T-cell (primary cell): ENCODE results near the gene TMEM181. TPM values are rescaled to one million over a fixed set of nuclear protein-coding genes. Genes with fewer than 3 reads are reported as not detected.

Experiments
- ATAC-seq, 4 experiments: fragments of 200-7000 bp in 3 of 4; fragments of 150-1000 bp in 1 of 4; cut with Tn5 transposase; replicated peaks in 1 of 4; 1 replicate in 3 of 4; 2 replicates in 1 of 4; pipeline ENCODE4 v1.10.0; 2021; ENCODE audit warnings: moderate library complexity in 3 of 4, mild to moderate bottlenecking in 2 of 4, moderate number of reproducible peaks in 1 of 4
- CTCF ChIA-PET, 2 donors: fragments of 300-600 bp; sonication (Branson Sonifier 250); formaldehyde crosslinking; loops; one replicate each; lab custom pipeline; 2022; ENCODE audit warnings: antibody characterized with exemption in 2 of 2; lab: Charles Lee
- POLR2A ChIA-PET, 2 donors: fragments of 300-600 bp; sonication (Branson Sonifier 250); formaldehyde crosslinking; loops; one replicate each; lab custom pipeline; 2022; ENCODE audit warnings: antibody characterized with exemption in 2 of 2; lab: Charles Lee
- DNase-seq, 35 experiments: peaks; one replicate each; pipeline versions ENCODE4 v3.0.0 to v3.0.0-alpha.2; 2013 to 2023
- H3K27ac ChIP-seq: one replicate; pipeline ENCODE4 v1.5.1; 2013; ENCODE audit warnings: low read length
- H3K27me3 ChIP-seq, 2 experiments: replicated peaks in 1 of 2; 1 replicate in 1 of 2; 2 replicates in 1 of 2; pipeline versions ENCODE4 v1.6.1 to v1.7.0; 2013; ENCODE audit warnings: low read length in 1 of 2, mixed read lengths in 1 of 2; ENCODE audit not compliant: control insufficient read depth in 2 of 2, insufficient read depth in 2 of 2; ENCODE audit errors: extremely low read depth in 1 of 2
- H3K36me3 ChIP-seq, 2 donors: 1 replicate in 1 of 2; 2 replicates in 1 of 2; pipeline versions ENCODE4 v1.6.1 to v1.7.0; 2013; ENCODE audit warnings: low read length in 1 of 2; ENCODE audit not compliant: control insufficient read depth in 2 of 2, insufficient read depth in 1 of 2; ENCODE audit errors: extremely low read depth in 1 of 2
- H3K4me1 ChIP-seq, 2 experiments: 1 replicate in 1 of 2; 2 replicates in 1 of 2; pipeline versions ENCODE4 v1.6.1 to v1.7.0; 2013; ENCODE audit warnings: low read length in 2 of 2, mixed read lengths in 1 of 2; ENCODE audit not compliant: insufficient read depth in 2 of 2, control insufficient read depth in 1 of 2; ENCODE audit errors: extremely low read depth in 1 of 2
- H3K4me3 ChIP-seq, 2 donors: 1 replicate in 1 of 2; 2 replicates in 1 of 2; pipeline versions ENCODE4 v1.5.1 to v1.7.0; 2013; ENCODE audit warnings: mild to moderate bottlenecking in 2 of 2, low read length in 1 of 2, moderate library complexity in 1 of 2; ENCODE audit not compliant: control insufficient read depth in 1 of 2; ENCODE audit errors: extremely low read depth in 1 of 2
- H3K9me3 ChIP-seq: 2 replicates; pipeline ENCODE4 v1.7.0; 2013
- H3K27ac Mint-ChIP-seq, 2 donors: one replicate each; pipeline ENCODE4 v1.8.0; 2020 to 2021; ENCODE audit warnings: mild to moderate bottlenecking in 2 of 2, mixed read lengths in 2 of 2
- H3K27me3 Mint-ChIP-seq, 2 donors: one replicate each; pipeline ENCODE4 v1.8.0; 2021 to 2022; ENCODE audit warnings: mixed read lengths in 2 of 2
- H3K36me3 Mint-ChIP-seq: one replicate; pipeline ENCODE4 v1.8.0; 2021; ENCODE audit warnings: mixed read lengths
- H3K4me1 Mint-ChIP-seq, 3 donors: one replicate each; pipeline ENCODE4 v1.8.0; 2020 to 2022; ENCODE audit warnings: mixed read lengths in 3 of 3, mild to moderate bottlenecking in 1 of 3
- H3K4me3 Mint-ChIP-seq, 3 donors: one replicate each; pipeline ENCODE4 v1.8.0; 2020 to 2022; ENCODE audit warnings: mild to moderate bottlenecking in 3 of 3, mixed read lengths in 3 of 3, moderate library complexity in 3 of 3
- H3K9me3 Mint-ChIP-seq, 3 donors: one replicate each; pipeline ENCODE4 v1.8.0; 2020 to 2022; ENCODE audit warnings: mixed read lengths in 3 of 3
- WGBS: methylation state at CpG from one replicate; pipeline ENCODE4 v1.1.5; 2013; ENCODE audit warnings: missing lambda C conversion rate; ENCODE audit not compliant: insufficient coverage; 5-methylcytosine and 5-hydroxymethylcytosine counted together
- total RNA-seq, 35 experiments: library from RNA in 6 of 35; stranded (reverse) in 6 of 35; fragments of 120-200 nt in 1 of 35; gene quantifications; one replicate each; pipeline versions ENCODE4 v1.2.1 to v1.2.4 and lab custom pipeline; 2013 to 2026

Gene TMEM181
- total RNA-seq, 5 donors from 2014 or later (not counting 1 experiment from before 2014, with no cell fraction given), result 15.9 to 21.5 (median 19.9) TPM

DNA sequence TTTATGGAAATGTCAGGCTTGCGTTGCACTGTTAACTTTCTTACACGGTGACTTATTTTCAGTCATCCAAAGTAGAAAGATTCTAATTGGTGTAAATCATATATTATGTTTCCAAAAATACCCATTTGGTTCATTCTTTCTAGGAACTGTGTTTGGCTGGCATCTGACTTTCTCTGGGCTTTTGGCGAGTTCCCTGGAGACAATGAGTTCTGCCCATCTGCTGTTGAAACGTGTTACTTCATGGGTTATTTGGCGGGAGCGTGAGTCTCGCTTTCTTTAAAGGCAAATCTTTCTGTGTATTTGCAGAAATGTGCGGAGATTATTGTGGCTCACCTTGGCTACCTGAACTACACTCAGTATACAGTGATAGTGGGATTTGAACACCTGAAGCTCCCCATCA, 29.5 kb downstream of the TMEM181 start:
- H3K36me3 ChIP-seq, result peaks cover 26 to 88% of the 10 kb centered on the region in 2 donors
- Mint-ChIP-seq H3K9me3 (no peaks in the 10 kb centered on the region), H3K36me3 (peaks cover 72% of the 10 kb centered on the region), H3K4me1 (peaks cover 0 to 2% (median 0%) of the 10 kb centered on the region in 3 donors), H3K4me3 (no peak overlapping the region), H3K27me3 (no peaks in the 10 kb centered on the region), H3K27ac (no peak overlapping the region)
- H3K4me3 ChIP-seq, result no peak overlapping the region
- H3K27me3 ChIP-seq, result no peaks in the 10 kb centered on the region
- ATAC-seq (no peak), DNase-seq (no peak)
- H3K27ac ChIP-seq, result no peak overlapping the region
- 100% methylated on average over 1 of the region's 8 CpGs for WGBS
- H3K9me3 ChIP-seq, result no peaks in the 10 kb centered on the region
- no peaks in the 10 kb centered on the region for H3K4me1 ChIP-seq
- ChIA-PET CTCF (interaction anchor here in 1 of 2 donors (1.1 kb wide), 1 partner anchor 13 kb away, joined by 3 read pairs; no protein-coding TSS in a partner anchor), POLR2A (no interaction called here)

DNA sequence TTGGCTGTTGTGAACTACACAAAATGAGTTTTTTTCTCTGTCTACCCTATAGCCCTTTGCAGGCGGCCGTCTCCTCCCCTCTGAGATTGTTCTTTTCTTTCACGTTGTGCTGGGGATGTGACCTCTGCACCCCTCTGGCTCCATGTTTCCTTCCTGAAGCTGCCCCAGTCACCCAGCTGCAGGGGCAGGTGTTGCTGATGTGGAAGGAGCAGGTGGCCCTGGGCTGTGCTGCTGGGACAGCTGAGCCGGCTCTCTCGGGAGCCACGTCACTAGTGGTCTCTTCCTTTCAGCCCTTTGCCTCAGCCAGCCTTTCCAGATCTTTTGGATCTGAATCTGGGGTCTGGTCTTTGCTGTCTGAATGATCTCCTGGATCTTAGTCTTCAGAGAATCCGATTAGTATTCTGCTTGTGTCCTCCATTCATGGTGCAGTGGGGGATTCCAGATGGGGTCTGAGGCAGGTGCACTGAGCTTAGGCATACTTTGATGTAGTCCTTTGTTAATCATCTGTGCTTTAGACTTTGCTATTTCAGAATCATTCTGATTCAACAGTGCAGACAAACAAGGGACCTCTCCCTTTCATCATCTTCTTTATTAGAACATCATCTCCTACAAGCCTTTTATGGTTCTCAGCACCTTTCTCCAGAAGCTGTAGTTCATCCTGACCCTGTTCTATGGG, 31.4 kb downstream of the TMEM181 start:
- ChIA-PET CTCF (interaction anchor here in 1 of 2 donors (0.5 kb wide), 1 partner anchor 366 kb away, joined by 6 read pairs; no protein-coding TSS in a partner anchor), POLR2A (no interaction called here)
- Mint-ChIP-seq H3K27ac (no peak overlapping the region), H3K36me3 (peaks cover 70% of the 10 kb centered on the region), H3K9me3 (no peaks in the 10 kb centered on the region), H3K27me3 (no peaks in the 10 kb centered on the region), H3K4me3 (no peak overlapping the region), H3K4me1 (peaks cover 0 to 2% (median 1%) of the 10 kb centered on the region in 3 donors)
- H3K9me3 ChIP-seq, result no peaks in the 10 kb centered on the region
- H3K4me3 ChIP-seq, result no peak overlapping the region
- no peak overlapping the region for H3K27ac ChIP-seq
- no peak for DNase-seq
- 100% methylated on average over 2 of the region's 7 CpGs for WGBS
- H3K36me3 ChIP-seq, result peaks cover 14 to 80% of the 10 kb centered on the region in 2 donors
- ATAC-seq, result no peak
- H3K4me1 ChIP-seq, result no peaks in the 10 kb centered on the region
- no peaks in the 10 kb centered on the region for H3K27me3 ChIP-seq

DNA sequence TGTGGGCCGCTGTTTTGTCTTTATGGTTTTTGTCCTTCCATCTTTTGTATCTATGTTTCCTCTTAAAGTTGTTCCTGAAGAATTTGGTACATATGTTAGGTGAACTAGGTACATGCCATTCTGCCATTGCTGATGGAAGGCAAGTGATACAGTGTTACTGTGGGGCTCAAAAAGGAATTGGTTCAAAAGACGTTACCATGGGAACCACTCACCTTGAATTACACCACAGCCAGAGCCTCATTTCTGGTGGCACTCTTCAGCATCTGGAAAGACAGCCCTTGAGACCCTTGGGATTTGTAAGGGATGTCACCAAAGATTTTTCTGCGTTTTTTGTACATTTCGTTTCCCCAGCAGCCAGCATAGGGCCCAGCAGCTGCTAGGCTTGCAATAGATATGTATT, 31.9 kb downstream of the TMEM181 start:
- Histone ChIP-seq H3K4me3 (no peak overlapping the region), H3K9me3 (no peaks in the 10 kb centered on the region), H3K27me3 (no peaks in the 10 kb centered on the region), H3K27ac (no peak overlapping the region), H3K4me1 (no peaks in the 10 kb centered on the region), H3K36me3 (peaks cover 14 to 79% of the 10 kb centered on the region in 2 donors)
- no peaks in the 10 kb centered on the region for H3K27me3 Mint-ChIP-seq
- ATAC-seq (no peak), DNase-seq (no peak)
- H3K36me3 Mint-ChIP-seq, result peaks cover 69% of the 10 kb centered on the region
- H3K4me3 Mint-ChIP-seq, result no peak overlapping the region
- no peak overlapping the region for H3K27ac Mint-ChIP-seq
- H3K9me3 Mint-ChIP-seq, result no peaks in the 10 kb centered on the region
- POLR2A ChIA-PET, result no interaction called here
- no CpG with 5 or more reads among the region's 4 CpGs for WGBS
- CTCF ChIA-PET, result no interaction called here
- H3K4me1 Mint-ChIP-seq, result peaks cover 0 to 6% (median 3%) of the 10 kb centered on the region in 3 donors

DNA sequence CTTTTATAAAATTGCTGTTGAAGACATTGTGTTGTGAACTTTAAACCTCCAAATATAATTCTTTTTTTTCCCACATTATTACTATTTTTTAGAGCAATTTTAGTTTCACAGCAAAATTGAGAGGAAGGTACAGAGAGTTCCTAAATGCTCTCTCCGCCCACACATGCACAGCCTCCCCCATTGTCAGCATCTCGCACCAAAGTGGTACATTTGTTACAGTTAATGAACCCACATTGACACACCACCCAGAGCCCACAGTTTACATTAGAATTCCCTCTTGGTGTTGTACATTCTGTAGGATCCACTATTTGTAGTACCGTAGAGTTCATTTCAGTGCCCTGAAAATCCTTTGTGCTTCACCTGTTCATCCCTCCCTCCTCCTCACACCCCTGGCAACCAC, 33.8 kb downstream of the TMEM181 start:
- Histone ChIP-seq H3K27ac (no peak overlapping the region), H3K36me3 (peaks cover 8 to 76% of the 10 kb centered on the region in 2 donors), H3K27me3 (no peaks in the 10 kb centered on the region), H3K9me3 (no peaks in the 10 kb centered on the region), H3K4me3 (no peak overlapping the region), H3K4me1 (no peaks in the 10 kb centered on the region)
- ChIA-PET CTCF (interaction anchor here in 1 of 2 donors (1.4 kb wide), 1 partner anchor 12 kb away, joined by 4 read pairs; no protein-coding TSS in a partner anchor), POLR2A (interaction anchor here in 1 of 2 donors (0.6 kb wide), 1 partner anchor 9 kb away, joined by 7 read pairs; no protein-coding TSS in a partner anchor)
- WGBS, result no CpG with 5 or more reads among the region's 3 CpGs
- peaks cover 0 to 6% (median 5%) of the 10 kb centered on the region in 3 donors for H3K4me1 Mint-ChIP-seq
- H3K9me3 Mint-ChIP-seq, result no peaks in the 10 kb centered on the region
- DNase-seq (no peak), ATAC-seq (no peak)
- H3K27me3 Mint-ChIP-seq, result no peaks in the 10 kb centered on the region
- H3K36me3 Mint-ChIP-seq, result peaks cover 75% of the 10 kb centered on the region
- no peak overlapping the region for H3K4me3 Mint-ChIP-seq
- H3K27ac Mint-ChIP-seq, result peak overlapping the region in 1 of 2 donors; percentile 21

DNA sequence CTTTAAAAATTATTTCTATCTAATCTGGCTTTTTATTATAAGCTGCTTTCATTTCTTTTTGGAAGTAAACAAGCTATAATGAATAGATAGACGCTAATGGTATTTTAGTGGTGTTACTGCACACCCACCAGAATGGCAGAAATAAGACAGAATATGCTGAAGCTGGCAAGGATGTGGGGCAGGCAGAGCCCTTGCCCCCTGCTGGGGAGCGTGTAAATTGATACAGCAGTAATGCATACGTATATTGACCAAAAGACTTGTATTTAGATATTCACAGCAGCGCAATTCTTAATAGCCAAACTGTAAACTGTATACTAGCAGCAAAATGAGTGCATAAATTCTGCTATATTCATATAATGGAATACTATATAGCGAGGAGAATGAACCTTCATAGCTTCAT, 35.3 kb downstream of the TMEM181 start:
- POLR2A ChIA-PET, result no interaction called here
- H3K4me1 ChIP-seq, result no peaks in the 10 kb centered on the region
- H3K4me1 Mint-ChIP-seq, result peaks cover 0 to 10% (median 5%) of the 10 kb centered on the region in 3 donors
- no CpG with 5 or more reads among the region's 5 CpGs for WGBS
- H3K27me3 Mint-ChIP-seq, result no peaks in the 10 kb centered on the region
- CTCF ChIA-PET, result interaction anchor here in 1 of 2 donors (0.5 to 2.0 kb wide), 5 partner anchors 36 to 383 kb away, joined by 3 to 10 read pairs (median 4); no protein-coding TSS in a partner anchor
- H3K9me3 Mint-ChIP-seq, result no peaks in the 10 kb centered on the region
- DNase-seq (peak in 15 of 35 experiments; percentile 6 to 44 (median 14)), ATAC-seq (peak in 3 of 4 experiments; percentile 53 to 59 (median 54))
- H3K27me3 ChIP-seq, result no peaks in the 10 kb centered on the region
- no peak overlapping the region for H3K4me3 Mint-ChIP-seq
- peaks cover 70% of the 10 kb centered on the region for H3K36me3 Mint-ChIP-seq
- H3K36me3 ChIP-seq, result peaks cover 4 to 75% of the 10 kb centered on the region in 2 donors
- H3K4me3 ChIP-seq, result no peak overlapping the region
- H3K9me3 ChIP-seq, result no peaks in the 10 kb centered on the region
- H3K27ac ChIP-seq, result no peak overlapping the region
- H3K27ac Mint-ChIP-seq, result no peak overlapping the region

DNA sequence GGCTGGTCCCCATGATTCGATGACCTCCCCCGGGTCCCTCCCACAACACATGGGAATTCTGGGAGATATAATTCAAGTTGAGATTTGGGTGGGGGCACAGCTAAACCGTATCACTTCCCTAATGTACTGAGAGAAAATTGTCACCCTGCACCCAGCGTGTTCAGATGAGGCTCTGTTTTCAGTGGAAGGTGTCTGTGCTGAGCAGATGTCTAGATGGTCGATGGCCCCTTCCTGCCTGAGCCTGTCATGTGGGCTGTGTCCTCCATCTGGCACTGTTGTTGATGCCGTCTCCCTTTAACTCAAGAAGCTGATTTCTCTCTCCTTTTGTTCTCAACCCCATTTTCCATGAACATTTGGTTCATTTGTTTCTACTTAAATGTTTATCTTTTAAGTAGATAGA, 37.0 kb downstream of the TMEM181 start:
- no peaks in the 10 kb centered on the region for H3K9me3 Mint-ChIP-seq
- Histone ChIP-seq H3K4me3 (no peak overlapping the region), H3K27me3 (no peaks in the 10 kb centered on the region), H3K27ac (no peak overlapping the region), H3K36me3 (peaks cover 4 to 62% of the 10 kb centered on the region in 2 donors), H3K9me3 (no peaks in the 10 kb centered on the region), H3K4me1 (no peaks in the 10 kb centered on the region)
- DNase-seq, result no peak
- peaks cover 54% of the 10 kb centered on the region for H3K36me3 Mint-ChIP-seq
- H3K4me3 Mint-ChIP-seq, result no peak overlapping the region
- WGBS, result 100% methylated on average over 1 of the region's 6 CpGs
- peaks cover 0 to 10% (median 2%) of the 10 kb centered on the region in 3 donors for H3K4me1 Mint-ChIP-seq
- H3K27me3 Mint-ChIP-seq, result no peaks in the 10 kb centered on the region
- ATAC-seq, result no peak
- ChIA-PET CTCF (no interaction called here), POLR2A (no interaction called here)
- peak overlapping the region in 1 of 2 donors; percentile 55 for H3K27ac Mint-ChIP-seq
